HepG2 (cell line): ENCODE data around the gene PRIMPOL. TPM values are rescaled to one million over a fixed set of nuclear protein-coding genes. Genes with fewer than 3 reads are reported as not detected.

Experiments used
- ATAC-seq: fragments of 200-7000 bp; cut with Tn5 transposase; 3 replicates; pipeline ENCODE4 v1.9.1; 2020; ENCODE audit warnings: mild to moderate bottlenecking, moderate library complexity
- BruUV-seq: library from RNA; stranded (reverse); fragments of 400-500 nt; replicated peaks from 2 replicates; lab custom pipeline; 2021; lab: Mats Ljungman, UMichigan
- CTCF ChIA-PET: fragments of 300-600 bp; formaldehyde crosslinking; extraction: SDS; loops from one replicate; lab custom pipeline; 2021; ENCODE audit warnings: low total read pairs, inconsistent platforms, low intra/inter-chr PET ratio; lab: Yijun Ruan, JAX
- POLR2A ChIA-PET: fragments of 350-600 bp; sonication (Branson Sonifier 250); formaldehyde crosslinking; loops from one replicate; lab custom pipeline; 2020; ENCODE audit warnings: antibody characterized with exemption, inconsistent platforms; lab: Yijun Ruan, JAX
- DNase-seq: peaks from one replicate; pipeline ENCODE4 v3.0.0-alpha.2; 2015; ENCODE audit warnings: low spot score
- FAIRE-seq: peaks from 3 replicates; lab custom pipeline; 2011; peaks lifted over from hg19 to GRCh38; lab: Jason Lieb, UNC
- H2AFZ ChIP-seq: one replicate; pipeline ENCODE4 v1.6.1; 2011; ENCODE audit warnings: low read length, inconsistent platforms
- H3K27ac ChIP-seq: fragments of 300-600 bp; 3 replicates; pipeline ENCODE4 v1.8.0; 2011; ENCODE audit warnings: mixed run types, mild to moderate bottlenecking, mixed read lengths, low read length, inconsistent platforms; ENCODE audit not compliant: insufficient read depth; ENCODE audit errors: extremely low read length
- H3K27me3 ChIP-seq, 2 experiments: fragments of 200-600 bp in 1 of 2; 2 replicates in 1 of 2; 3 replicates in 1 of 2; pipeline versions ENCODE4 v1.6.0 to v1.8.0; 2011; ENCODE audit warnings: low read length in 2 of 2, mild to moderate bottlenecking in 2 of 2, moderate library complexity in 2 of 2, inconsistent platforms in 1 of 2; ENCODE audit not compliant: insufficient read depth in 2 of 2, control insufficient read depth in 1 of 2
- H3K36me3 ChIP-seq, 2 experiments: fragments of 200-600 bp in 1 of 2; replicated peaks in 1 of 2; 2 replicates in 1 of 2; 3 replicates in 1 of 2; pipeline versions ENCODE4 v1.5.1 to v1.8.0; 2011; ENCODE audit warnings: low read length in 2 of 2, inconsistent platforms in 1 of 2; ENCODE audit not compliant: insufficient read depth in 2 of 2, control insufficient read depth in 1 of 2
- H3K4me1 ChIP-seq: 2 replicates; pipeline ENCODE4 v1.5.1; 2012; ENCODE audit warnings: low read length, inconsistent platforms; ENCODE audit not compliant: insufficient read depth
- H3K4me2 ChIP-seq: 2 replicates; pipeline ENCODE4 v1.6.0; 2011; ENCODE audit warnings: low read depth, low read length, inconsistent platforms
- H3K4me3 ChIP-seq, 3 experiments: fragments of 200-600 bp in 1 of 3; sonication (generic), shearing (Covaris generic) in 1 of 3; replicated peaks in 1 of 3; 2 replicates each; pipeline ENCODE4 v1.5.1; 2011 to 2016; ENCODE audit warnings: low read length in 3 of 3, inconsistent platforms in 2 of 3, low read depth in 2 of 3, mild to moderate bottlenecking in 2 of 3, control low read depth in 1 of 3, mixed read lengths in 1 of 3; ENCODE audit not compliant: insufficient read depth in 1 of 3
- H3K79me2 ChIP-seq: one replicate; pipeline ENCODE4 v1.6.1; 2011; ENCODE audit warnings: low read length, inconsistent platforms; ENCODE audit not compliant: insufficient read depth
- H3K9ac ChIP-seq: 2 replicates; pipeline ENCODE4 v1.6.0; 2011; ENCODE audit warnings: mild to moderate bottlenecking, low read depth, low read length, inconsistent platforms; ENCODE audit not compliant: insufficient read depth
- H3K9me3 ChIP-seq: 2 replicates; pipeline ENCODE4 v1.5.1; 2012; ENCODE audit warnings: mild to moderate bottlenecking, low read length
- H4K20me1 ChIP-seq: 2 replicates; pipeline ENCODE4 v1.6.0; 2011; ENCODE audit warnings: inconsistent platforms, mild to moderate bottlenecking, low read length, moderate library complexity; ENCODE audit not compliant: insufficient read depth
- ARHGAP35 ChIP-seq: sonication (generic); formaldehyde crosslinking; IDR thresholded peaks from 2 replicates; pipeline ENCODE4 v1.9.0; 2022; ENCODE audit warnings: mild to moderate bottlenecking, inconsistent platforms, moderate library complexity, missing genetic modification reagents, borderline replicate concordance
- CENPX ChIP-seq: sonication (generic); formaldehyde crosslinking; IDR thresholded peaks from 2 replicates; pipeline ENCODE4 v1.9.0; 2021; ENCODE audit warnings: mild to moderate bottlenecking, missing genetic modification reagents, moderate library complexity
- HDAC1 ChIP-seq: sonication (generic); formaldehyde crosslinking; IDR thresholded peaks from 2 replicates; pipeline ENCODE4 v1.5.1; 2020; ENCODE audit warnings: mild to moderate bottlenecking, missing genetic modification reagents
- NKX3-1 ChIP-seq: sonication (generic); formaldehyde crosslinking; IDR thresholded peaks from 2 replicates; pipeline ENCODE4 v1.5.0; 2020; ENCODE audit warnings: missing genetic modification reagents
- RBM22 ChIP-seq: fragments of 200-400 bp; formaldehyde crosslinking; optimal IDR thresholded peaks from 2 replicates; pipeline ENCODE3; 2017; ENCODE audit warnings: mild to moderate bottlenecking, low read length, moderate library complexity
- REXO4 ChIP-seq: sonication (generic); formaldehyde crosslinking; IDR thresholded peaks from 2 replicates; pipeline ENCODE4 v1.8.0; 2022; ENCODE audit warnings: missing genetic modification reagents, mild to moderate bottlenecking, borderline replicate concordance
- SALL1 ChIP-seq: sonication (generic); formaldehyde crosslinking; IDR thresholded peaks from 2 replicates; pipeline ENCODE4 v1.8.0; 2022; ENCODE audit warnings: mild to moderate bottlenecking, missing genetic modification reagents
- ZNF605 ChIP-seq: sonication (generic); formaldehyde crosslinking; IDR thresholded peaks from 2 replicates; pipeline ENCODE4 v1.8.0; 2022; ENCODE audit warnings: mild to moderate bottlenecking, missing genetic modification reagents
- WGBS: methylation state at CpG from one replicate; pipeline ENCODE4 v1.1.6; 2017; ENCODE audit warnings: low lambda C conversion rate; 5-methylcytosine and 5-hydroxymethylcytosine counted together
- in situ Hi-C: cut with HindIII; loops from 2 replicates; pipeline ENCODE4 v1.10.0; 2017; ENCODE audit warnings: low pct_unique_long_range_greater_than_20kb; ENCODE audit not compliant: extremely low pct_ligation_motif_present
- intact Hi-C: fragments of 100-400 bp; cut with micrococcal nuclease; formaldehyde crosslinking; loops from one replicate; pipeline ENCODE4 v1.10.0; 2022; ENCODE audit not compliant: unreplicated experiment
- polyA plus RNA-seq, 8 experiments: library from polyadenylated mRNA; depleted of rRNA in 3 of 8; stranded (reverse) in 7 of 8; unstranded in 1 of 8; fragments of >200 nt; fragmentation: Illumina TruSeq in 4 of 8; extraction: Trizol in 4 of 8; gene quantifications; 2 replicates each; pipeline versions ENCODE4 v1.2.1 to v1.2.3, GENCODE V29; 2011 to 2016; ENCODE audit warnings: low read depth in 4 of 8, missing spikeins in 1 of 8, mixed read lengths in 1 of 8; ENCODE audit not compliant: insufficient read depth in 1 of 8
- total RNA-seq, 5 experiments: library from RNA; depleted of rRNA; stranded (reverse); fragments of >200 nt; fragmentation: Illumina TruSeq; extraction: Trizol; gene quantifications; 2 replicates each; pipeline ENCODE4 v1.2.3, GENCODE V29; 2016; ENCODE audit warnings: low read depth in 1 of 5
- TF ChIP-seq, protein P1 (sequence below): sonication (generic); formaldehyde crosslinking; IDR thresholded peaks from 2 replicates; pipeline ENCODE4 v1.4.0; 2020; ENCODE audit warnings: missing genetic modification reagents, mild to moderate bottlenecking, borderline replicate concordance
- TF ChIP-seq, protein P2 (sequence below), 2 experiments: sonication (generic) in 1 of 2; formaldehyde crosslinking in 1 of 2; IDR thresholded peaks; 2 replicates each; pipeline versions ENCODE4 v1.4.0 to v1.6.1; 2016 to 2020; ENCODE audit warnings: borderline replicate concordance in 1 of 2, low read depth in 1 of 2, mild to moderate bottlenecking in 1 of 2, missing genetic modification reagents in 1 of 2

The PRIMPOL gene
- total and polyA plus RNA-seq, 2 of the 13 experiments (the other 11 are each of a cell fraction or from before 2014, with no cell fraction given), result 7.3 to 11.0 TPM

DNA sequence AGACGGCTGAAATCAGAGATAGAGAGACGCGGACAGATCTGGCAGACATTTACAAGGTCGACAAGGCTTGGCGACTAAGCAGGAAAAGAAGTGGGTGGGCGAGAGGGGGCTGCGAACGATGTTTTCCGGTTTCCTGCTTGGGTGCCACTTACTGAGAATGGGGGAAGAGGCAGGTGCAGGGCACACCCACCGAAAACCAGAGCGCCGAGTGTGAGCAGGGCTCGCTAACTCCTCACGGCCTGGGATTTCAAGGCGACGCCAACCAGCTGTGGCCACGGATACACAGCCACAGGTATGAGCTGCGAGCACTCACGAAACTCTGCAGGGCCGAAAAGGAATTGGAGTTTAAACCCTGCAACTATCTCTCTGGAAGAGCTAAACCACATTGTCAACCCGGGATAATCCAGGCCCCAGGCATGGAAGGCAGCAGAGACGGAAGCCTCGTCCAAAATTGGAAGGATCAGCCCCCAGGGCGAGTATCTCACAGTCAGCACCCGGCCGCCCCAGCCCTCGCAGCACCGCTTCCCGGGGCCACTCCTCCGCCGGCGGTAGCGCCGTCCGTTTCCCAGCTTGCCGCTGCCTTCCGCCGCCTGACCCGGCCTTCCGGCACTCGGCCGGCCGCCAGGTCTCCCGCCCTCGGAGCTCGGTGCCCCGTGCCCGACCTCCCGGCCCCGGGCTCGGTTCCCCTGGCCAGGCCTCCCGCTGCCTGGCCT is 1.1 kb upstream of the PRIMPOL start (continued):
- TF ChIP-seq, protein P1, sequence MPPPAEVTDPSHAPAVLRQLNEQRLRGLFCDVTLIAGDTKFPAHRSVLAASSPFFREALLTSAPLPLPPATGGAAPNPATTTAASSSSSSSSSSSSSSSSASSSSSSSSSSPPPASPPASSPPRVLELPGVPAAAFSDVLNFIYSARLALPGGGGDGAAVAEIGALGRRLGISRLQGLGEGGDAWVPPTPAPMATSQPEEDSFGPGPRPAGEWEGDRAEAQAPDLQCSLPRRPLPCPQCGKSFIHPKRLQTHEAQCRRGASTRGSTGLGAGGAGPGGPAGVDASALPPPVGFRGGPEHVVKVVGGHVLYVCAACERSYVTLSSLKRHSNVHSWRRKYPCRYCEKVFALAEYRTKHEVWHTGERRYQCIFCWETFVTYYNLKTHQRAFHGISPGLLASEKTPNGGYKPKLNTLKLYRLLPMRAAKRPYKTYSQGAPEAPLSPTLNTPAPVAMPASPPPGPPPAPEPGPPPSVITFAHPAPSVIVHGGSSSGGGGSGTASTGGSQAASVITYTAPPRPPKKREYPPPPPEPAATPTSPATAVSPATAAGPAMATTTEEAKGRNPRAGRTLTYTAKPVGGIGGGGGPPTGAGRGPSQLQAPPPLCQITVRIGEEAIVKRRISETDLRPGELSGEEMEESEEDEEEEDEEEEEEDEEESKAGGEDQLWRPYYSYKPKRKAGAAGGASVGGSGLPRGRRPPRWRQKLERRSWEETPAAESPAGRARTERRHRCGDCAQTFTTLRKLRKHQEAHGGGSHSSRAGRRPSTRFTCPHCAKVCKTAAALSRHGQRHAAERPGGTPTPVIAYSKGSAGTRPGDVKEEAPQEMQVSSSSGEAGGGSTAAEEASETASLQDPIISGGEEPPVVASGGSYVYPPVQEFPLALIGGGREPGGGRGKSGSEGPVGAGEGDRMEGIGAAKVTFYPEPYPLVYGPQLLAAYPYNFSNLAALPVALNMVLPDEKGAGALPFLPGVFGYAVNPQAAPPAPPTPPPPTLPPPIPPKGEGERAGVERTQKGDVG (CRISPR knock-in tag), result no peak; the same call in 1 of the 2 replicates
- no peak for TF ChIP-seq ARHGAP35 (CRISPR knock-in tag)
- TF ChIP-seq, all 625 proteins: peak for 57

DNA sequence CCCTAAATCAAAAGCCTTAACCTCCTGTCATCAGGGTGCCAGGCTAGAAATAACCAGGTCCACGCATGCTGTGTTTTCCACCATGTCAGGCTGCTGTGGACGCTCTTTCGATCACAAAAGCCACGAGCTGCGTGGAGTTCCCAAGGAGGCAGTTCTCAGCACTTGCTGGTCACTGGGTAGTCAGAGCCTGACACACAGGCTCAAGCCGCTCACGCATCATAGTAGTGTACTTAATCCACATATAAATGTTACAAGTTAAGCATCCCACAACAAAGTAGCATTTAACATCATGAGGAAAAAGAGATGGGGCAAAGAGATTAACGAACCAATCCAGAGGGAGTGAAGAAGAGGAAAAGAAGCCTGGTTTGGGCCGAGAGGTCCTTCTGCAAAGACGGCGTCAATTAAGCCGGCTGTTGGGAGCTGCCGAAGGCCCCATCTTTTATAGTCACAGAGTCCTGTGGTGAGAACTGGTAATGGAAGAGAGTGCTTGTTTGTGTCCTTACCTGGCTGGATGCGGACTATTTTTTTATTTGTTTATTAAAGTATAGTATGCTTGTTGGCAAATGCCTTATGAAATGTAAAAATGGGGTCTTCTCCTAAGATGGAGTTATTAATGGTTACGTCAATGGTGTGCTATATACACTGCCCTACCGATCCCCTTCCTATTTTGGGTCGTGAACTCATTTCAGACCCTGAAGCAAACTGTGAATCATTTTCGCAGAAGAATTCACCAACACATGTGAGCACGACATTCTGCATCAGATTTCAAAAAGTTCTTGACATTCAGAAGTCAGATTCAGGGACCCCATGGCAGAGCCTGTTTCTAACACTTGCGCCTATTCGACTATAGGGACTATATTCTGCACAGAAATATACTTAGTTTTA is 675 bp downstream of the PRIMPOL start:
- in situ Hi-C loops, result no loop called here
- H3K9ac ChIP-seq, result peak overlapping the region; percentile 93
- H4K20me1 ChIP-seq, result peaks cover 10% of the 10 kb centered on the region; the same call in 1 of the 2 replicates
- H3K79me2 ChIP-seq, result peaks cover 46% of the 10 kb centered on the region
- H3K36me3 ChIP-seq, result no peaks in the 10 kb centered on the region
- H3K4me3 ChIP-seq, result peak overlapping the region; percentile 75 to 88 (median 87)
- peak; percentile 17 for DNase-seq
- WGBS, result 24% methylated on average over 21 of the region's 21 CpGs
- H2AFZ ChIP-seq, result peak overlapping the region; percentile 96
- FAIRE-seq, result no peak
- peak overlapping the region; percentile 80 for H3K27ac ChIP-seq
- CTCF ChIA-PET, result no interaction called here
- H3K9me3 ChIP-seq, result no peaks in the 10 kb centered on the region
- intact Hi-C loops, result loop anchor here (2.0 to 10.0 kb wide), 4 partner anchors 23 to 385 kb away; partner anchors contain the start of gene IRF2
- peaks cover 47% of the 10 kb centered on the region for H3K4me1 ChIP-seq
- POLR2A ChIA-PET, result interaction anchor here (0.6 to 4.3 kb wide), 29 partner anchors 10 to 370 kb away, joined by 3 to 48 read pairs (median 4); partner anchors contain the start of genes CENPU and IRF2
- peak overlapping the region; percentile 97 for H3K4me2 ChIP-seq
- BruUV-seq, result TSS peak; percentile 96
- H3K27me3 ChIP-seq, result no peaks in the 10 kb centered on the region; a peak in 1 of 5 replicates
- peak; percentile 43 for ATAC-seq
- TF ChIP-seq, protein P2, sequence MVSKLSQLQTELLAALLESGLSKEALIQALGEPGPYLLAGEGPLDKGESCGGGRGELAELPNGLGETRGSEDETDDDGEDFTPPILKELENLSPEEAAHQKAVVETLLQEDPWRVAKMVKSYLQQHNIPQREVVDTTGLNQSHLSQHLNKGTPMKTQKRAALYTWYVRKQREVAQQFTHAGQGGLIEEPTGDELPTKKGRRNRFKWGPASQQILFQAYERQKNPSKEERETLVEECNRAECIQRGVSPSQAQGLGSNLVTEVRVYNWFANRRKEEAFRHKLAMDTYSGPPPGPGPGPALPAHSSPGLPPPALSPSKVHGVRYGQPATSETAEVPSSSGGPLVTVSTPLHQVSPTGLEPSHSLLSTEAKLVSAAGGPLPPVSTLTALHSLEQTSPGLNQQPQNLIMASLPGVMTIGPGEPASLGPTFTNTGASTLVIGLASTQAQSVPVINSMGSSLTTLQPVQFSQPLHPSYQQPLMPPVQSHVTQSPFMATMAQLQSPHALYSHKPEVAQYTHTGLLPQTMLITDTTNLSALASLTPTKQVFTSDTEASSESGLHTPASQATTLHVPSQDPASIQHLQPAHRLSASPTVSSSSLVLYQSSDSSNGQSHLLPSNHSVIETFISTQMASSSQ (IDR thresholded peaks at IDR 0.05; ENCODE audit: low read depth), result no peak
- TF ChIP-seq, protein P2 (CRISPR knock-in tag; IDR thresholded peaks at IDR 0.05; ENCODE audit: borderline replicate concordance), result 0 out of 2 replicates have a peak, but pooled peaks have one; percentile 4
- no peak for TF ChIP-seq CENPX (CRISPR knock-in tag)
- TF ChIP-seq SALL1, result peak; percentile 8; the same call in 1 of the 2 replicates
- no peak for TF ChIP-seq REXO4
- 0 out of 2 replicates have a peak, but pooled peaks have one; percentile 27 for TF ChIP-seq HDAC1 (CRISPR knock-in tag)
- TF ChIP-seq RBM22, result no peak
- TF ChIP-seq ZNF605, result peak; percentile 47; the same call in 1 of the 2 replicates
- no peak for TF ChIP-seq NKX3-1 (CRISPR knock-in tag)
